NCI-H1417 (cell line): ENCODE results near the gene ACYP2.
"Not testable (repeated sequence)": the region's sequence is repeated elsewhere in the genome, so short reads cannot be mapped to it uniquely, and the experiment has no call there.

ENCODE experiments used
- DNase-seq, 3 experiments: peaks; one replicate each; lab custom pipeline; 2025; lab: John Stamatoyannopoulos, UW

Gene ACYP2

GRCh38 chr2:54099370-54099769, 16.0 kb upstream of the ACYP2 start:
- DNase-seq: no peak

DNA sequence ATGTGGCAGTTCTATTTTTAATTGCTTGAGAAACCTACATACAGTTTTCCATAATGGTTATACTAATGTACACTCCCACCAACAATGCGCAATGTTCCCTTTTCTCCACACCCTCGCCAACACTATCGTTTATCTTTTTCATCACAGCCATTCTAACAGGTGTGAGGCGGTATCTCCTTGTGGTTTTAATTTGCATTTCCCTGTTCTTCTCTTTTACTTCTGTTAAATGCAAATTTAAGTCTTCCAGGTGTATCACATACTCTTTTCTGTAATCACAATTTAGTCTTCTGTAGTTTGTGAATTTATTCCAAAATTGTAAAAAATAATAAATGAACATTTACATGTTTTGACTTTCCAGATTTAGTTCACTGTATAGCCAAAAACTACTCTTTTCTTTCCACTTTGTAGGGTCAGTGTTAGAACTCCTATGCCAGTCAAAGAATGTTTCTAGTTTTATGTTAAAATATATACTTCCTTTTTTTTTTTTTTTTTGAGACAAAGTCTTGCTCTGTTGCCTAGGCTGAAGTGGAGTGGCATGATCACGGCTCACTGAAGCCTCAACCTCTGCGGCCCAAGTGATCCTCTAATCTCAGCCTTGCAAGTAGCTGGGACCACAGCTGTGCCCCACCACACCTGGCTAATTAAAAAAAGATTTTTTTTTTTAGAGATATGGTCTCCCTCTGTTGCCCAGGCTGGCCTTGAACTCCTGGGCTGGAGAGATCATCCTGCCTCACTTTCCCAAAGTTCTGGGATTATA, 15.4 kb upstream of the ACYP2 start:
- no peak for DNase-seq

DNA sequence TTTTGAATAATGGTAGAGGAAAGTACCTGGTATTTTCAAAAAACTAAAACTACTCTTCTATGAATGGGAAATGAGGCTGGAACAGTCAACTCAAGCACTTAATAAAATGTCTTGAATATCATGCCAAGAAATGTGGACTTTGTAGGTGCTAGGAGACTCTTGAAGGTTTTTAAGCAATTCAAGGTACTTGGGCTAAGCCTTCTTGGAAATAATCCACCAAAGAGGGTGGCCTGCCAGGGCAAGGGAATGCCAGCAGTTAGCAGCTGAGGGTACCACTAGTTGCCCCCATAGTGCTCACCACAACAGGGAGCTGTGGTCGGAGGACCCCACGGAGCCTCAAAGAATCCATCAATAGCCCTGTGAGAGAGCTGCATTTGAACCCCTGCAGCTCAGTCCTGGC, 14.6 kb upstream of the ACYP2 start:
- DNase-seq: no peak

DNA sequence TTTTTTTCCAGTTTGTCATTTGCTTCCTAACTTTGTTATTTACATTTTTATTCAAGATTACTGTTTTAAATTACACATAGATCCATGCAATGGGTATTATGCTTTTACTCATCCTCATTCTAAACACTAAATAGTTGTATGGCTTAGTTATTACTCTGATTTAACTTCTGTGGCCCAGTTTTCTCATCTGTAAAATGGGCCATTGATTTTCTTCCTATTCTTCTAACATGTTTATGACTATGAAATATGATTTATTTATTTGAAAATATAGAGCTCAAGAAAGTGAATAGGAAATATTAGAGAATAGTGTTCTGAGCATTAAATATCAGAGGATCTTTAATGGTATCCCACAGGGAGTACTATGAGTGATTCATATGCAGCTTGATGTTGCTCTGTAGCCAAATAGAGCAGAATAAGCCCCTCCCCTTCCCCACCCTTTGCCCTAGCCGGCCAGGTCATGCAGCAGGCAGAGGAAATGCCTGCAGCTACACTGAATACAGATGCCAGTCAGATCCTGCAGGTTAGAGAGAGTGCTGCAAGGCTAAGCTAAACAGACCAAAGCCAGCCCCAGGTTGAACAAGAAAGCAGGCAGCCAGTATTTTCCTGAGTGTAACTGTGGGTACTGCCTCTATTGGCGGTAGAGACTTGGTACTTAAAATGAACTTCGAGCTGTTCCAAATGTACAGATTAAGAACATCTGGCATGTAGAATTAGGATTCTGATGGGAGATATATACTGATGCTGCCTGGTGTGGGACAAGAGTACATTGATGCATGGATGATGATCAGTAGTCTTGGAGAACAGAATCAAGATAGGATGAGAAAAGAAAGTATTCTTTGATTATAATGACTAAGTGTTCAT, 11.7 kb upstream of the ACYP2 start:
- peak in 2 of 3 experiments; percentile 36 to 63 for DNase-seq

GRCh38 chr2:54106631-54107454, 8.6 kb upstream of the ACYP2 start:
- DNase-seq: peak in 2 of 3 experiments; percentile 35 to 65

GRCh38 chr2:54107455-54107764, 8.0 kb upstream of the ACYP2 start:
- no peak for DNase-seq

DNA sequence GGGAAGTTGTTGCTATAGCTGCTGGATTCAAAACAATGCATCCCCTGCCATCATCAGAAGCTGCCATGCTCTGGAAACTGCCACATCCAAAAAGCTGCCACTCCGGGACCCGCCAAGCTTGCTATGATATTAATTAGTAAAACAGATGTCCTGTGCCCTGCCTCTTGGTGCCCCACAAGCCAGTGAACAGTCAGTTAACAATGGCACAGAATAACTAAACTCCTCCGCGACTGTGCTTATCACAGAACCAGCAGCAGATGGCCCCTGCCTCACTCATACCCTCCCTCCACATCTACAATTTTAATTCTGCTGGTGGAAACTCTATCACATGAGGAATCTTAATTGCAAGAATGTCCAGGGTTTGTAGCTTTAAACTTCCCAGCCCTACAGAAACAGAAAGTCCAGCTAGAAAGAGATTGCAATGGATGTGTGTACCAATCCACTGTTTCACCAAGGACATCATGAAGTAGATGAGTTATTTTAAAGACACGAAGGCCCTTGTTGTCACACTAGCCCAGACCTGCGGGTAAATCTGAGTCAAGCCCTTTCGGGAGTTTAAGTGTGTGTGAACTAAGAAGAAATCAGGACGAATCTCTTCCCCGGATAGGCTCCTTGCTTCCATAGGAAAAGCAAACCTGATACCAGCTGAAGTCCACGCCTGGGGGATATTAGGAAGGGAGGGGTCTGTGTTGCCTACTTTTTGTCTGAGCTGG, 7.4 kb upstream of the ACYP2 start:
- no peak for DNase-seq

GRCh38 chr2:54109848-54110247, 5.6 kb upstream of the ACYP2 start:
- DNase-seq: no peak

- not testable (repeated sequence) for DNase-seq
Observed at GRCh38 chr2:54114479-54114878, 936 bp upstream of the ACYP2 start.

DNA sequence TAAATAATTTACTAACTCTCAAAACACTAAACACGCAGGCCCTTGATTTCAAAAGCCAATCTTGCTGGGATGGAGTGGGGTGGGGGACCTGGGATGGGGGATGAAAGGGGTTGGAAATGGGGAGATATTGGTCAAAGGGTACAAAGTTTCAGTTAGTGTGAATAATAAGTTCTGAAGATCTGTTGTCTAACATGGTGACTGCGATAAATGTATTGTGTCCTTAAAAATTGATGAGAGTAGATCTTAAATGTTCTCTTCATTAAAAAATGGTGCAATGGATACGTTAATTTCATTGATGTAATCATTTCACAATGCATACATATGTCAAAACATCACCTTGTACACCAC, 505 bp upstream of the ACYP2 start:
- no peak for DNase-seq

- peak in 1 of 3 experiments; percentile 11 for DNase-seq
Observed at GRCh38 chr2:54116598-54116997, 1.2 kb downstream of the ACYP2 start.

GRCh38 chr2:54120950-54121349, 5.5 kb downstream of the ACYP2 start:
- peak in 1 of 3 experiments; percentile 15 for DNase-seq

DNA sequence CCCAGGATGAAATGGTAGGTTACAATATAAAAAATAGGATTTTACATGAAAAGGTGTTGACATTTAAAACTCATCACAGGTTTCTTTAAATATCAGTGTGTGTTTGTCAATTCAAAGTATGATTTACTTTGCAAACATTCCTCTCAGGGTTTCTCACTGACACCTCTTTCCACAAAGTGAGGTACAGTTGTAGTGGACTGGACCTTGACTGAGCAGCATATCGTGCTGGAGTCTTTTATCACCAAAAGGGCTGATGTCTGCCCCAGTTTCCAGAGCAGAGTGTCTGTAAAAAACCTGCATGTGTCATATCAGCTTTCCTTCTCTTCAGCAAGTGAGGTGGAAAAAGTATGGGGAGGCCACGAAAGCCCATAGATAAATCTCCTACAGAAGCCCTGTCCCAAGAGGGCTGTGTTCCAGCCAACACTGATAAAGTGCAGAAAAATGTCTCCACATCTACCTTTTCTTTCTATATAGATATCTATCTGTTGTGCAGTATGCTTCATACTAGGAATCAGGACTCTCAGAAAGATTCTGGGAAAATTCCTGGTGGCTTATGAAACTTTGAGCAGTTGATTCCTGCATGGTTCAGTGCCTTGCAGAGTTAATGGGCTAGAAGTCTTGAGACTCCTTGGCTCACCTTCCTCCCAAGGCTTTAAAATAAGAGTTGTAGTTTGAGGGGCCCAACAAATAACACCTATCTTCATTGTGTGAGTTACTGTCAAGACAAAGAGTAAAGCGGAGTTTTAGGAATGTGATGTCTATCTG, 6.9 kb downstream of the ACYP2 start:
- no peak for DNase-seq

DNA sequence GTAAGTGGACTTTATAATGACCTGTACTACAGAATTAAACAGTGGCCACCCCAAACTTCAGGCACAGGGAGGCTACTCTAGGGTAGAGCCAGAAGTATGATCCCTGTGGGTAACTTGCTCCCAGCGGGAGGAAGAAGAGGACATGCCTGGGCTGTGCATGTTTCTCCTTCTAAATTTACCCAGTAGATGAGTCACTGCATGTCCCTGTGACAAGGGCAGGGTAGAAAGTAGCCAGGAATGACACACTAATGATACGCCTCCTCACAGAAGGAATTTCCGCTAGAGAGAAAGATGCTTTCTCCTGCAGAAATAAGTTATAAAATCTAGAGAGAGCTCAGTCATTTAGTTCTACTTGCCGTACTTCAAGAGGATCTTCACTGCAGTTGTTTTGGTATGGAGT, 7.5 kb downstream of the ACYP2 start:
- no peak for DNase-seq

GRCh38 chr2:54127174-54127573, 11.8 kb downstream of the ACYP2 start:
- not testable (repeated sequence) for DNase-seq

GRCh38 chr2:54133056-54133455, 17.6 kb downstream of the ACYP2 start:
- DNase-seq: no peak

- DNase-seq: no peak
Observed at GRCh38 chr2:54139210-54139609, 23.8 kb downstream of the ACYP2 start.

DNA sequence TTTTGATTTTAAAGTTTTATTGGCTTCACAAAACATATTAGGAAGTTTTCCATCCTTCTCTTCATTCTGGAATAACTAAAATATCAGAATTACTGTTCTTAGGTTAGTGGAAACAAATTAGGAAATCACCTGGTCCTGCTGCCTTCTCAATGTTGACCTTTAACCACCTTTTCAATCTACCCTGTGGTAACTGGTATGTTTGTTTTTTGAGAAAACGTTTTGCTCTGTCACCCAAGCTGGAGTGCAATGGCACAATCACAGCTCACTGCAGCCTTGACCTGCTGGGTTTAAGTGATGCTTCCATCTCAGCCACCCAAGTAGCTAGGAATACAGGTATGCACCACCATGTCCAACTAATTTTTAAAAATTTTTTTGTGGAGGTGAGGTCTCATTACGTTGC, 28.4 kb downstream of the ACYP2 start:
- DNase-seq: no peak

GRCh38 chr2:54148391-54148790, 33.0 kb downstream of the ACYP2 start:
- no peak for DNase-seq

- DNase-seq: no peak
Observed at GRCh38 chr2:54149638-54150441, 34.4 kb downstream of the ACYP2 start.
